ENCODE measurements around the gene CLPSL1. TPM values are rescaled to one million over a fixed set of nuclear protein-coding genes. Genes with fewer than 3 reads are reported as not detected.

CLPSL1 gene
- total and polyA plus RNA-seq, 5 donors from 2014 or later, result not detected

- no peak overlapping the region for H3K27ac ChIP-seq (ENCODE audit: insufficient read depth, low read length, poor library complexity, severe bottlenecking)
- H3K27ac Mint-ChIP-seq, result no peak overlapping the region
- peaks cover 32% of the 10 kb centered on the region for H3K27me3 Mint-ChIP-seq
- H3K36me3 Mint-ChIP-seq, result peaks cover 4% of the 10 kb centered on the region
- H3K4me1 Mint-ChIP-seq, result peaks cover 0 to 9% (median 0%) of the 10 kb centered on the region in 4 donors
- H3K4me3 Mint-ChIP-seq, result no peak overlapping the region
- peaks cover 0 to 2% (median 0%) of the 10 kb centered on the region in 7 donors for H3K9me3 Mint-ChIP-seq
- no peaks in the 10 kb centered on the region for H3K9me3 ChIP-seq (ENCODE audit: control insufficient read depth in 2 of 2, low read length in 2 of 2)
- H3K27me3 ChIP-seq (ENCODE audit: control insufficient read depth, insufficient read depth, low read length), result no peaks in the 10 kb centered on the region
- ATAC-seq (ENCODE audit: low read depth in 2 of 2) (no peak), DNase-seq (no peak)
- H3K36me3 ChIP-seq (ENCODE audit: control insufficient read depth, insufficient read depth, low read length), result no peaks in the 10 kb centered on the region
- peaks cover 8% of the 10 kb centered on the region for H3K4me1 ChIP-seq (ENCODE audit: control insufficient read depth, insufficient read depth, low read length, poor library complexity, severe bottlenecking)
- no peak overlapping the region for H3K4me3 ChIP-seq (ENCODE audit: low read depth, low read length)
These were observed 2.4 kb upstream of the CLPSL1 start for GRCh38 chr6:35778437-35778836.

- H3K9me3 ChIP-seq (ENCODE audit: control insufficient read depth in 2 of 2, low read length in 2 of 2), result no peaks in the 10 kb centered on the region
- H3K4me1 ChIP-seq (ENCODE audit: control insufficient read depth, insufficient read depth, low read length, poor library complexity, severe bottlenecking), result peaks cover 6% of the 10 kb centered on the region
- Mint-ChIP-seq H3K4me3 (no peak overlapping the region), H3K4me1 (peaks cover 0 to 6% (median 0%) of the 10 kb centered on the region in 4 donors), H3K9me3 (peaks cover 0 to 2% (median 0%) of the 10 kb centered on the region in 7 donors), H3K27me3 (peaks cover 27% of the 10 kb centered on the region), H3K27ac (no peak overlapping the region), H3K36me3 (peaks cover 4% of the 10 kb centered on the region)
- no peaks in the 10 kb centered on the region for H3K27me3 ChIP-seq (ENCODE audit: control insufficient read depth, insufficient read depth, low read length)
- no peak for DNase-seq
- no peak overlapping the region for H3K4me3 ChIP-seq (ENCODE audit: low read depth, low read length)
- no peaks in the 10 kb centered on the region for H3K36me3 ChIP-seq (ENCODE audit: control insufficient read depth, insufficient read depth, low read length)
- no peak for ATAC-seq (ENCODE audit: low read depth in 2 of 2)
- H3K27ac ChIP-seq (ENCODE audit: insufficient read depth, low read length, poor library complexity, severe bottlenecking), result no peak overlapping the region
These were observed 471 bp downstream of the CLPSL1 start for GRCh38 chr6:35781290-35781689.

DNA sequence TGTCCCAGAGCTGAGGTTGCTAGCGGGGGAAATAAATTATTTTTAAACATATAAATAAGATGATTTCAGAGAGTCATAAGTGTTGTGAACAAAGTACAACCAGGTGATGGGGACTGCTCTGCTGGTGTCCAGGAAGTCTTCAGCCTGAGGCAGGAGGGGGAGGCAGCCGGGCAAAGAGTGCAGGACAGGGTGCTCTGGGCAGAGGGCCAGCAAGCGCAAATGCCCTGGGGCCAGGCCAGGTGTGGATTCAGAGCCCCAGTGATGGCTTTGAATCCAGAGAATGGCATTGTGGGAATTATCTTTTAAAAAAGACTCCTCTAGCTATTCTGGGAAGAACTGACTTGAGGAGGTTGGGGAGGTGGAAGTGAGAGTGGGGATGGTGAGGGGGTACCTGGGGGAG lies 1.6 kb downstream of the CLPSL1 start:
- Histone ChIP-seq H3K4me3 (ENCODE audit: low read depth, low read length) (no peak overlapping the region), H3K27me3 (ENCODE audit: control insufficient read depth, insufficient read depth, low read length) (no peaks in the 10 kb centered on the region), H3K9me3 (ENCODE audit: control insufficient read depth in 2 of 2, low read length in 2 of 2) (no peaks in the 10 kb centered on the region), H3K36me3 (ENCODE audit: control insufficient read depth, insufficient read depth, low read length) (no peaks in the 10 kb centered on the region), H3K27ac (ENCODE audit: insufficient read depth, low read length, poor library complexity, severe bottlenecking) (no peak overlapping the region), H3K4me1 (ENCODE audit: control insufficient read depth, insufficient read depth, low read length, poor library complexity, severe bottlenecking) (no peaks in the 10 kb centered on the region)
- peaks cover 0 to 2% (median 0%) of the 10 kb centered on the region in 4 donors for H3K4me1 Mint-ChIP-seq
- no peak overlapping the region for H3K4me3 Mint-ChIP-seq
- no peak overlapping the region for H3K27ac Mint-ChIP-seq
- ATAC-seq (ENCODE audit: low read depth in 2 of 2), result no peak
- peaks cover 3% of the 10 kb centered on the region for H3K36me3 Mint-ChIP-seq
- DNase-seq, result no peak
- peaks cover 35% of the 10 kb centered on the region for H3K27me3 Mint-ChIP-seq
- peaks cover 0 to 2% (median 0%) of the 10 kb centered on the region in 7 donors for H3K9me3 Mint-ChIP-seq

DNA sequence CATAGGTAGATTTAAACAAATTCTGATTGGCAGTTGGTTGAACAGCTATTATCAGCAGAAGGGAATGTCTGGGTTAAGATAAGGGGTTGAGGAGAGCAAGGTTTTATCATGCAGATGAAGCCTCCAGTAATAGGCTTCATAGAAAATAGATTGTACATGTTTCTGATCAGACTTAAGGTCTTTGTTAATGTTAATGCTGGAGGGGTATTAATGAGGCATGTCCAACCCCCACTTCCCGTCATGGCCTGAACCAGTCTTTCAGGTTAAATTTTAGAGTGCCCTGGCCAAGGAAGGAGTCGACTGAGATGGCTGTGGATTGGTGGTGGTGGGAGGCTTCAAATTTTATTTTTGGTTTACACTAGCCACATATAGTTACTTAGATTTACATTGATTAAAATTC lies 3.4 kb downstream of the CLPSL1 start:
- Mint-ChIP-seq H3K4me1 (no peaks in the 10 kb centered on the region), H3K9me3 (no peaks in the 10 kb centered on the region), H3K27me3 (peaks cover 47% of the 10 kb centered on the region), H3K27ac (no peak overlapping the region), H3K36me3 (no peaks in the 10 kb centered on the region), H3K4me3 (no peak overlapping the region)
- H3K36me3 ChIP-seq (ENCODE audit: control insufficient read depth, insufficient read depth, low read length), result no peaks in the 10 kb centered on the region
- no peaks in the 10 kb centered on the region for H3K4me1 ChIP-seq (ENCODE audit: control insufficient read depth, insufficient read depth, low read length, poor library complexity, severe bottlenecking)
- no peak overlapping the region for H3K4me3 ChIP-seq (ENCODE audit: low read depth, low read length)
- H3K27me3 ChIP-seq (ENCODE audit: control insufficient read depth, insufficient read depth, low read length), result peaks cover 8% of the 10 kb centered on the region
- H3K27ac ChIP-seq (ENCODE audit: insufficient read depth, low read length, poor library complexity, severe bottlenecking), result no peak overlapping the region
- no peak for DNase-seq
- no peak for ATAC-seq (ENCODE audit: low read depth in 2 of 2)
- no peaks in the 10 kb centered on the region for H3K9me3 ChIP-seq (ENCODE audit: control insufficient read depth in 2 of 2, low read length in 2 of 2)

GRCh38 chr6:35786272-35786671 lies 5.5 kb downstream of the CLPSL1 start:
- no peak for ATAC-seq (ENCODE audit: low read depth in 2 of 2)
- Histone ChIP-seq H3K27me3 (ENCODE audit: control insufficient read depth, insufficient read depth, low read length) (peaks cover 8% of the 10 kb centered on the region), H3K9me3 (ENCODE audit: control insufficient read depth in 2 of 2, low read length in 2 of 2) (no peaks in the 10 kb centered on the region), H3K27ac (ENCODE audit: insufficient read depth, low read length, poor library complexity, severe bottlenecking) (no peak overlapping the region), H3K4me1 (ENCODE audit: control insufficient read depth, insufficient read depth, low read length, poor library complexity, severe bottlenecking) (no peaks in the 10 kb centered on the region), H3K4me3 (ENCODE audit: low read depth, low read length) (no peak overlapping the region), H3K36me3 (ENCODE audit: control insufficient read depth, insufficient read depth, low read length) (no peaks in the 10 kb centered on the region)
- no peaks in the 10 kb centered on the region for H3K9me3 Mint-ChIP-seq
- DNase-seq, result no peak
- no peaks in the 10 kb centered on the region for H3K36me3 Mint-ChIP-seq
- H3K27me3 Mint-ChIP-seq, result peaks cover 56% of the 10 kb centered on the region
- no peak overlapping the region for H3K4me3 Mint-ChIP-seq
- no peaks in the 10 kb centered on the region for H3K4me1 Mint-ChIP-seq
- H3K27ac Mint-ChIP-seq, result no peak overlapping the region

- Mint-ChIP-seq H3K36me3 (no peaks in the 10 kb centered on the region), H3K27ac (no peak overlapping the region), H3K4me1 (no peaks in the 10 kb centered on the region), H3K27me3 (peaks cover 56% of the 10 kb centered on the region), H3K4me3 (no peak overlapping the region), H3K9me3 (no peaks in the 10 kb centered on the region)
- Histone ChIP-seq H3K27me3 (ENCODE audit: control insufficient read depth, insufficient read depth, low read length) (peaks cover 8% of the 10 kb centered on the region), H3K36me3 (ENCODE audit: control insufficient read depth, insufficient read depth, low read length) (no peaks in the 10 kb centered on the region), H3K27ac (ENCODE audit: insufficient read depth, low read length, poor library complexity, severe bottlenecking) (no peak overlapping the region), H3K4me3 (ENCODE audit: low read depth, low read length) (no peak overlapping the region), H3K4me1 (ENCODE audit: control insufficient read depth, insufficient read depth, low read length, poor library complexity, severe bottlenecking) (no peaks in the 10 kb centered on the region), H3K9me3 (ENCODE audit: control insufficient read depth in 2 of 2, low read length in 2 of 2) (no peaks in the 10 kb centered on the region)
- DNase-seq (no peak), ATAC-seq (ENCODE audit: low read depth in 2 of 2) (no peak)
These were observed 6.0 kb downstream of the CLPSL1 start for GRCh38 chr6:35786810-35787209.

DNA sequence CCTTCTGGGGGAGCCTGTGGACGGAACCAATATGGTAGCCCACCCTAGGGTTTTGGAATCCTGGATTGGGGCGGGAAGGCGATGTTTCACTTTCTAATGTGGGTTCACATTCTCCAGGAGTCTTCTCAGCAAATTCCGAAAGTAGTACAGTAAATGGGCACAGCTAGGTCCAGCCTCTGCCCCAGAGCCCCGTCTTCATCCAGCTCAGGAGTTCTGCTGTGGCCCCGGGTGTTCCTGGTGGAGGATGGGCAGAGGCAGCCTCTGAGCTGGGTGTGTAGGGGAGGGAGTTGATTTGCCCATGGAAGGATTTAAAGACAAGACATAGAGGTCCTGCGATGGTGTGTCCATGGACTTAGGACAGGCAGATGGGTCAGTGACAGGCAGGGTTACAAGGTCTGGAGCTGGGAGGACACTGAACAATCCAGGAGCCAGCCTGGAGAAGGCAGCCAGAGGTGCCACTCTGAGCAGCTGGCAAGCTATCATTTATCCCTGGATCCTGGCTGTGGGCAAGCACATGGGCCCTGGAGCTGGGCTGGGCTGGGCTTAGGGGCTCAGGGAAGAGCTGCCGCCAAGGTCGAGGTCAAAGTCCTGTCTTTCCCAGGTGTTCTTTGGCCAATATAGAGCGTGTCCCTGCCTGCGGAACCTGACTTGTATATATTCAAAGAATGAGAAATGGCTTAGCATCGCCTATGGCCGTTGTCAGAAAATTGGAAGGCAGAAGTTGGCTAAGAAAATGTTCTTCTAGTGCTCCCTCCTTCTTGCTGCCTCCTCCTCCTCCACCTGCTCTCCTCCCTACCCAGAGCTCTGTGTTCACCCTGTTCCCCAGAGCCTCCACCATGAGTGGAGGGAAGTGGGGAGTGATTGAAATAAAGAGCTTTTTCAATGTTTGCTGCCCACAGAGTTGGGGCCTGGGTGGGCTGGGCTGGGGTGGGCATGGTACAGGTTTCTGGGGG lies 6.7 kb downstream of the CLPSL1 start:
- peaks cover 8% of the 10 kb centered on the region for H3K27me3 ChIP-seq (ENCODE audit: control insufficient read depth, insufficient read depth, low read length)
- Mint-ChIP-seq H3K36me3 (no peaks in the 10 kb centered on the region), H3K4me3 (no peak overlapping the region), H3K9me3 (no peaks in the 10 kb centered on the region), H3K27me3 (peaks cover 56% of the 10 kb centered on the region), H3K27ac (no peak overlapping the region), H3K4me1 (no peaks in the 10 kb centered on the region)
- no peak overlapping the region for H3K4me3 ChIP-seq (ENCODE audit: low read depth, low read length)
- H3K4me1 ChIP-seq (ENCODE audit: control insufficient read depth, insufficient read depth, low read length, poor library complexity, severe bottlenecking), result no peaks in the 10 kb centered on the region
- DNase-seq, result no peak
- no peaks in the 10 kb centered on the region for H3K9me3 ChIP-seq (ENCODE audit: control insufficient read depth in 2 of 2, low read length in 2 of 2)
- no peaks in the 10 kb centered on the region for H3K36me3 ChIP-seq (ENCODE audit: control insufficient read depth, insufficient read depth, low read length)
- ATAC-seq (ENCODE audit: low read depth in 2 of 2), result no peak
- H3K27ac ChIP-seq (ENCODE audit: insufficient read depth, low read length, poor library complexity, severe bottlenecking), result no peak overlapping the region

Measured in CD4-positive, CD25-positive, alpha-beta regulatory T cell (primary cell).